DOHH2 (cell line): Measurements from ENCODE around the gene MAP3K1.

ENCODE experiments used
- H3F3A ChIP-seq: fragments of 200-600 bp; sonication (generic), shearing (Covaris generic); 2 replicates; pipeline ENCODE4 v1.6.0; 2016; ENCODE audit warnings: antibody characterized with exemption, mild to moderate bottlenecking; ENCODE audit not compliant: control insufficient read depth, insufficient read depth
- H3K27ac ChIP-seq: fragments of 200-600 bp; sonication (generic); 2 replicates; pipeline ENCODE4 v1.5.1; 2014; ENCODE audit warnings: low read depth, mild to moderate bottlenecking, low read length, moderate library complexity
- H3K27me3 ChIP-seq: fragments of 200-600 bp; sonication (generic); 2 replicates; pipeline ENCODE4 v1.6.1; 2014; ENCODE audit warnings: mild to moderate bottlenecking, low read length, mixed read lengths; ENCODE audit not compliant: control insufficient read depth
- H3K36me3 ChIP-seq: fragments of 200-600 bp; sonication (generic); 2 replicates; pipeline ENCODE4 v1.6.1; 2014; ENCODE audit warnings: mild to moderate bottlenecking, low read length, moderate library complexity, mixed read lengths; ENCODE audit not compliant: control insufficient read depth
- H3K4me1 ChIP-seq: fragments of 200-600 bp; sonication (generic); 2 replicates; pipeline ENCODE4 v1.6.1; 2014; ENCODE audit warnings: mild to moderate bottlenecking, low read length, mixed read lengths; ENCODE audit not compliant: control insufficient read depth
- H3K4me2 ChIP-seq: fragments of 200-600 bp; sonication (generic); 2 replicates; pipeline ENCODE4 v1.6.0; 2014; ENCODE audit warnings: mild to moderate bottlenecking, low read length, moderate library complexity
- H3K4me3 ChIP-seq: fragments of 200-600 bp; sonication (generic); 2 replicates; pipeline ENCODE4 v1.5.1; 2014; ENCODE audit warnings: mild to moderate bottlenecking, low read length, mixed read lengths
- H3K79me2 ChIP-seq: fragments of 200-600 bp; sonication (generic); 2 replicates; pipeline ENCODE4 v1.6.1; 2014; ENCODE audit warnings: mild to moderate bottlenecking, low read length, mixed read lengths; ENCODE audit not compliant: control insufficient read depth
- H3K9me2 ChIP-seq: fragments of 200-600 bp; sonication (generic); replicated peaks from 2 replicates; pipeline ENCODE4 v1.6.1; 2014; ENCODE audit warnings: mild to moderate bottlenecking, low read length, mixed read lengths; ENCODE audit not compliant: control insufficient read depth
- H3K9me3 ChIP-seq: fragments of 200-600 bp; sonication (generic); 2 replicates; pipeline ENCODE4 v1.6.1; 2014; ENCODE audit warnings: antibody characterized with exemption, low read length, mixed read lengths; ENCODE audit not compliant: control insufficient read depth, insufficient read depth
- H4K20me1 ChIP-seq: fragments of 200-600 bp; sonication (generic); 2 replicates; pipeline ENCODE4 v1.6.0; 2014; ENCODE audit warnings: low read depth, mild to moderate bottlenecking, antibody characterized with exemption, low read length, moderate library complexity; ENCODE audit not compliant: control insufficient read depth, insufficient read depth
- CTCF ChIP-seq: fragments of 200-600 bp; sonication (generic); IDR thresholded peaks from one replicate; pipeline ENCODE4 v1.5.1; 2014; ENCODE audit warnings: antibody characterized with exemption, mild to moderate bottlenecking, low read depth, low read length; ENCODE audit not compliant: poor library complexity, severe bottlenecking
- EZH2phosphoT487 ChIP-seq: fragments of 200-600 bp; sonication (generic); IDR thresholded peaks from 2 replicates; pipeline ENCODE4 v1.6.1; 2017; ENCODE audit warnings: borderline replicate concordance, mild to moderate bottlenecking, antibody characterized with exemption, low read length, moderate library complexity, mixed read lengths

Gene MAP3K1

GRCh38 chr5:56833325-56833724 is 18.0 kb downstream of the MAP3K1 start:
- 0 out of 2 replicates have a peak, but pooled peaks cover 3% of the 10 kb centered on the region for H3F3A ChIP-seq
- H3K9me2 ChIP-seq = no peaks in the 10 kb centered on the region
- H3K4me2 ChIP-seq = no peak overlapping the region
- peaks cover 38% of the 10 kb centered on the region for H4K20me1 ChIP-seq
- H3K36me3 ChIP-seq = no peaks in the 10 kb centered on the region
- H3K27ac ChIP-seq = no peak overlapping the region
- no peak overlapping the region for H3K4me3 ChIP-seq
- no peaks in the 10 kb centered on the region for H3K9me3 ChIP-seq
- no peaks in the 10 kb centered on the region for H3K27me3 ChIP-seq
- peaks cover 99% of the 10 kb centered on the region for H3K79me2 ChIP-seq
- TF ChIP-seq EZH2phosphoT487 (no peak), CTCF (no peak)
- peaks cover 60% of the 10 kb centered on the region for H3K4me1 ChIP-seq

- Histone ChIP-seq H3K36me3 (no peaks in the 10 kb centered on the region), H4K20me1 (peaks cover 36% of the 10 kb centered on the region), H3K9me3 (no peaks in the 10 kb centered on the region), H3K9me2 (no peaks in the 10 kb centered on the region), H3K4me1 (peaks cover 46% of the 10 kb centered on the region), H3K79me2 (peaks cover 99% of the 10 kb centered on the region), H3K27ac (no peak overlapping the region), H3F3A (0 out of 2 replicates have a peak, but pooled peaks cover under 1% of the 10 kb centered on the region), H3K4me3 (no peak overlapping the region), H3K27me3 (no peaks in the 10 kb centered on the region), H3K4me2 (no peak overlapping the region; the same call in 1 of the 2 replicates)
- TF ChIP-seq CTCF = no peak
- TF ChIP-seq EZH2phosphoT487 = no peak
Measured at GRCh38 chr5:56837381-56837780, 22.0 kb downstream of the MAP3K1 start.

- H3K4me1 ChIP-seq = peaks cover 46% of the 10 kb centered on the region
- H3K4me2 ChIP-seq = peak overlapping the region; percentile 53
- TF ChIP-seq EZH2phosphoT487 (no peak), CTCF (no peak)
- no peaks in the 10 kb centered on the region for H3K9me2 ChIP-seq
- H3K79me2 ChIP-seq = peaks cover 99% of the 10 kb centered on the region
- H3K36me3 ChIP-seq = no peaks in the 10 kb centered on the region
- peaks cover 35% of the 10 kb centered on the region for H4K20me1 ChIP-seq
- H3K4me3 ChIP-seq = no peak overlapping the region; the same call in 1 of the 2 replicates
- H3K9me3 ChIP-seq = no peaks in the 10 kb centered on the region
- H3F3A ChIP-seq = no peaks in the 10 kb centered on the region
- no peak overlapping the region for H3K27ac ChIP-seq
- no peaks in the 10 kb centered on the region for H3K27me3 ChIP-seq
Measured at GRCh38 chr5:56837956-56838355, 22.6 kb downstream of the MAP3K1 start.
